ENCODE measurements around the gene ARHGEF38.

- TF ChIP-seq CTCF (IDR thresholded peaks at IDR 0.05), result no peak
- no peak for TF ChIP-seq EP300 (IDR thresholded peaks at IDR 0.05)
- TF ChIP-seq POLR2A (IDR thresholded peaks at IDR 0.05), result no peak
- peak in 2 of 3 donors; percentile 23 to 57 for TF ChIP-seq POLR2AphosphoS5 (IDR thresholded peaks at IDR 0.05)
These were observed 41.9 kb downstream of the ARHGEF38 start for GRCh38 chr4:105594099-105595010.
